HG03159 (cell line): ENCODE results near the gene ZNF512.
"Not testable (repeated sequence)": the region's sequence is repeated elsewhere in the genome, so short reads cannot be mapped to it uniquely, and the experiment has no call there.

ENCODE experiments used
- ATAC-seq: cut with Tn5 transposase; IDR thresholded peaks from one replicate; pipeline ENCODE4 v1.9.1; 2021; ENCODE audit warnings: mild to moderate bottlenecking, moderate library complexity; ENCODE audit not compliant: unreplicated experiment

Gene ZNF512

DNA sequence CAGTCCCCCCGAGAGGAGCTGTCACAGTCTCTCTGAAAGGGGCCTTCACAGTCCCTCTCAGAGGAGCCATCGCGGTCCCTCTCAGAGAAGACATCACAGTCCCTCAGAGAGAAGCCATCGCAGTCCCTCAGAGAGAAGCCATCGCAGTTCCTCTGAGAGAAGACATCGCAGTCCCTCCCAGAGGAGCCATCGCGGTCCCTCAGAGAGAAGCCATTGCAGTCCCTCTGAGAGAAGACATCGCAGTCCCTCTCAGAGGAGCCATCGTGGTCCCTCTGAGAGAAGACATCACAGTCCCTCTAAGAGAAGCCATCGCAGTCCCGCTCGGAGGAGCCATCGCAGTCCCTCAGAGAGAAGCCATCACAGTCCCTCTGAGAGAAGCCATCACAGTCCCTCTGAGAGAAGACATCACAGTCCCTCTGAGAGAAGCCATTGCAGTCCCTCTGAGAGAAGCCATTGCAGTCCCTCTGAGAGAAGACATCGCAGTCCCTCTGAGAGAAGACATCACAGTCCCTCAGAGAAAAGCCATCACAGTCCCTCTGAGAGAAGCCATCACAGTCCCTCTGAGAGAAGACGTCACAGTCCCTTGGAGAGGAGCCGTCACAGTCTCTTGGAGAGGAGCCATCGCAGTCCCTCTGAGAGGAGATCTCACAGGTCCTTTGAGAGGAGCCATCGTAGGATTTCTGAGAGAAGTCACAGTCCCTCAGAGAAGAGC is 1.3 kb upstream of the ZNF512 start:
- no peak for ATAC-seq

- ATAC-seq, result peak; percentile 4
These were observed 630 bp upstream of the ZNF512 start for GRCh38 chr2:27582129-27582694.

DNA sequence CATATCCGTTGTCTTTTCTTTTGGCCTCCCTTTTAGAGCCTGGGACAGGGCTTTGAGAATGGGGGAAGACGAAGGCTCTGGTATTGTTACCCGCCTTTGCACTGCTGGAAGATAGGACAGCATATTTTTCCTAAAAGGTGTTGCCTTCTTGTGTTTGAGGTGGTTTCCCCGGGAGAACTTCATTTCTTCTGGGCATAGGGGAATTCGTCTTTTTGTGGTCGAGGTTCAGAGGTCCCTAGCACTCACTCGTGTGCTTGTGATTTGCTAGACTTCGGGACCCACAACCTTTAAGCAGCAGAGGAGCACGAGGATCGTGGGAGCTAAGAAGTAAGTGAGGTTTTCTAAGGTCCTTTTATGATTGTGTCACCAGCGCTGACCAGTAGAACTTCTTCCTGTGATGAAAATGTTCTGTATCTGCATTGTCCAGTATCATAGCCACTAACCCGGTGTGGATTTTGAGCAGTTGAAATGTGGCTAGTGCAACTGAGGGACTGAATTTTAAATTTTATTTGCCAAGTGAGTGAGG is 611 bp downstream of the ZNF512 start:
- ATAC-seq, result no peak

- ATAC-seq, result no peak
These were observed 1.8 kb downstream of the ZNF512 start for GRCh38 chr2:27584597-27584996.

DNA sequence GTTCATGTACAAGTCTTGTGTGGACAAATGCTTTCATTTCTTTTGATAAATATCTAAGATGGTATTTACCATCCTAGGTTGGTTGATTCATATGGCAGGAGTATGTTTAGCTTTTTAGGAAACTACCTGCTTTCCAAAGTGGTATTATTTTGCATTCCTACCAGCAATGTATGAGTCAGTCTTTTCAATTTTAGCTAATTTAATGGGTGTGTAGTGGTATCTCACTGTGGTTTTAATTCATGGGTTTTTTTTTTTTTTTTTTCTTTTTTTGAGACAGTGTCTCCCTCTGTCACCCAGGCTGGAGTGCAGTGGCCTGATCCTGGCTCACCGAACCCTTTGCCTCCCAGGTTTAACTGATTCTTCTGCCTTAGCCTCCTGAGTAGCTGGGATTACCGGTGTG is 4.2 kb downstream of the ZNF512 start:
- ATAC-seq, result no peak

GRCh38 chr2:27588308-27588707 is 5.5 kb downstream of the ZNF512 start:
- no peak for ATAC-seq

- no peak for ATAC-seq
These were observed 8.9 kb downstream of the ZNF512 start for GRCh38 chr2:27591745-27592144.

DNA sequence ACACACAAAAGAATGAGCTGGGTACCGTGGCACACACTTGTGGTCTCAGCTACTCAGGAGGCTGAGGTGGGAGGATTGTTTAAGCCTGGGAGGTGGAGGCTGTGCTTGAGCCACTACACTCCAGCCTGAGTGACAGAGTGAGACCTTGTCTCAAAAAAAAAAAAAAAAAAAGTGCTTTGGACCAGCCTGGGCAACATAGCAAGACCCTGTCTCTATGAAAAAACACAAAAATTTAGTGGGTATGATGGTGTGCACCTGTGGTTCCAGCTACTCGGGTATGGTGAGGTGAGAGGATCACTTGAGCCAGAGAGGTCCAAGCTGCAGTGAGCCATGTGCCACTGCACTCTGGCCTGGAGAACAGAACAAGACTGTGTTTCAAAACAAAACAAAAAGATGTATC is 10.4 kb downstream of the ZNF512 start:
- ATAC-seq, result no peak

GRCh38 chr2:27594020-27594703 is 11.3 kb downstream of the ZNF512 start:
- ATAC-seq, result not testable (repeated sequence)

GRCh38 chr2:27595412-27595811 is 12.6 kb downstream of the ZNF512 start:
- not testable (repeated sequence) for ATAC-seq

DNA sequence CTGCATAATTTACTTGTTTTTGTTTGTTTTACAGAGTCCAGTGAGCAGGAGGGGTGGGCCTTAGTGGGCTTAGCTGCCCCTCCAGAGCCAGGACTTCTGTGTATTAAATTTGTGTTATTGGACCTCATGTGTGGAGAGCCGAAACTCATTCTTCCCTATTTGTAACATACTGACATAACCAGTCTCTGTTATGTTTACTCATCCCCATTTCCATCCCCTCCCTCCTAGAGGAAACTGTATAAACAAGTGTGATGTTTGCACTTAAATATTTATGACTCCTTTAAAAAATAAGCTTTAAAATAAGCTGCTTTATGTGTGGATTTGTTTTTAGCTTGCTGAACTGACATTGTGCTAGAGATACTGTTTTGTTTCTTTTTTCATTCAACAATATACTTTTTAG is 13.8 kb downstream of the ZNF512 start:
- ATAC-seq, result no peak

DNA sequence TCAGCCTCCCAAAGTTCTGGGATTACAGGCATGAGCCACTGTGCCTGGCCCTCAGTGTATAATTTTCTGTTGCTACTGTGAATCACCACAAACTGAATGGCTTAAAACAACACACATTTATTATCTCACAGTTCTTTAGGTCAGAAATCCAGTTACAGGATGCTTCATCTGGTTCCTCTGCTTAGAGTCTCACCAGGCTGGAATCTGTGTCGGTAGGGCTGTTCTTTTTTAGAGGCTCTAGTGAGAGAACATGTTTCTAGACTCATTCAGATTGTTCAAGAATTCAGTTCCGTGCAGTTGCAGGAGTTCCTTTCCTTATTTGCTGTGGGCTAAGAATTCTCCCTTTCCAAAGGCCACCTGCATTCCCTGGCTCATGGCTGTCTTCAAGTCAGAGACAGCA is 23.8 kb downstream of the ZNF512 start:
- ATAC-seq, result no peak

DNA sequence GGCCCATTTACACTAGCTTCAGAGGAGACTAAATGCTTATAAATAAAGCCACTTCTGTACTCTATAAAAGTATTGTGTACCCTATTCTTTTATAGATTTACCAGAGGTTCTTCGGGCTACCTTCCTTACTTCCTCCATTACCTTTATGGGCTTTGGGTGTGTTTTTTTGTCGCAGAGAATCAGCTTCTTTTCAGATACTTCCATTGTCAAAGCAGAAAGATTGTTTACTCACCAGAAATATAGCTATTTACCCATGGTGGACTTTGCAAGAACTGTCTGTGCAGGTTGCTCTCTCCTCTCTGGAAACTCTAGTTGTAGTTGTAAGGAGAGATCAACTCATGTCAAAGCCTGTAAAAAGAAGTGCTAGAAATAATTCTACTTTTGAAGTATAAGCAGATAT is 31.1 kb downstream of the ZNF512 start:
- no peak for ATAC-seq

DNA sequence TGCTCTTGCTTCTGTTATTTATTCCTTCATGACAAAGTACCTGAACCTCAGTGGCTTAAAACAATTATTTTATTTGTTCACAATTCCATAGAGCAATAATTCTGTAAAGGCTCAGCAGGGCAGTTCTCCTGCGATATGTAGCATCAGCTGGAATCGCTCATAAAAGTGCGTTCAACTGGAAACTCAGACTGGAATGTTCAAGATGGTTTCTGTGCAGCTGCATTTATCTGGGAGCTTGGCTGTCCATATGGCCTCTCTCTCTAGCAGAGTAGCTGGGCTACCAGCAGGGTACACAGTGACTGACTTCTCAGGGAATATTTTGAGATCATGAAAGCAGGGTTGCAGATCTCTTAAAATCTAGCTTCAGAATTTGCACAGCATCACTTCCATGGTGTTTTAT is 32.5 kb downstream of the ZNF512 start:
- no peak for ATAC-seq

GRCh38 chr2:27621524-27621923 is 38.7 kb downstream of the ZNF512 start:
- no peak for ATAC-seq

- no peak for ATAC-seq
These were observed 40.1 kb downstream of the ZNF512 start for GRCh38 chr2:27622921-27623384.

GRCh38 chr2:27624943-27625342 is 42.1 kb downstream of the ZNF512 start:
- no peak for ATAC-seq

DNA sequence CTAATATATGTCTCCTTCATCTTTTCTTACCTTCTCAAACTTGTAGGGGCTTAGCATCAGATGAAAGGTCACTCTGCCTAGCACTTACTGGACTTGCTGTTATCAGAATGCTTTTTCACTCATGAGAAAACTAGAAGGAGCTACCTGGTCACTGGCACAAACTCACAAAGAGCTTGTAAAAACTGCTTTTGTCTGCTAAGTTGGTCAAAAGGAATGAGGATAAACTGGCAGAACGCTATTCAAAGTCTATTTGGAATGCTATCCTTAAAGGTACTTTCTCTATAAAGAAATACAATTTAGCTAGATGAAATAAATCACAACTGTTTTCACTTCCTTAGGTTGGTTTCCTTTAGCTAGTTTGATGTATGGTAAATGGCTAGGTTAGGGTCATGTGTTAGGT is 43.5 kb downstream of the ZNF512 start:
- not testable (repeated sequence) for ATAC-seq

DNA sequence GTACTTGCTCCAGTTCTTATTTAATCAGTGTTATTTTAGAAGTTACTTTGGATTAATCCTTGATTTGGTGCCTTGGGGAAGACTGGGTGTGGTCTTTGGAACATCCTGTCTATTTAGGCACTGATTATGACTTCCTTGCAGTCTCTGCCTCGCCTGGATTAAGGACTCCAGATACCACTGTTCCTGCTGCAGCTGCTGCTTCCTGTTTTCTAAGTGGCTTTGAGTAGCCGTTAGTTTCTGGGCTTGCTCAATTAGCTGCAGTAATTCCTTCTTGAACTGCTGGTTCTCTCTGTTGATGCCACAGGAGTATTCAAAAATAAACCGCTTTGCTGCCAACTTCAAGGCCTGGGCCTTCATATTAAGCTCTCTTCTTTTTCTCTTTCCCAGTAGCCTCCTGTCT is 44.1 kb downstream of the ZNF512 start:
- not testable (repeated sequence) for ATAC-seq

- ATAC-seq, result peak; percentile 26
These were observed 45.3 kb downstream of the ZNF512 start for GRCh38 chr2:27627963-27628766.
